Measurements from ENCODE around the gene INPP5B. TPM values are rescaled to one million over a fixed set of nuclear protein-coding genes. Genes with fewer than 3 reads are reported as not detected.

INPP5B gene
- total RNA-seq, 1 experiment from 2014 or later: 12.1 TPM

- H3K9me3 ChIP-seq (ENCODE audit: low read length): no peaks in the 10 kb centered on the region
- no peak overlapping the region for H3K4me2 ChIP-seq (ENCODE audit: low read length)
- ChIA-PET POLR2A (ENCODE audit: unreplicated experiment) (interaction anchor here (0.6 kb wide), 1 partner anchor 114 kb away, joined by 3 read pairs; no protein-coding TSS in a partner anchor), CTCF (no interaction called here)
- no peak overlapping the region for H3K9ac ChIP-seq (ENCODE audit: low read length)
- H3K9me2 ChIP-seq (replicated peaks; ENCODE audit: low read length): no peaks in the 10 kb centered on the region
- no peak overlapping the region for H2AFZ ChIP-seq (ENCODE audit: low read length)
- no peak overlapping the region for H3K4me3 ChIP-seq (ENCODE audit: low read length)
- H3F3A ChIP-seq (ENCODE audit: low read length, unreplicated experiment): no peaks in the 10 kb centered on the region
- intact Hi-C loops (cut with micrococcal nuclease): no loop called here
- ATAC-seq (no peak; the same call in 1 of the 2 replicates), DNase-seq (no peak)
- H3K27me3 ChIP-seq (ENCODE audit: low read length): no peaks in the 10 kb centered on the region
- peaks cover 23% of the 10 kb centered on the region for H3K36me3 ChIP-seq (ENCODE audit: low read depth, low read length)
- H3K79me2 ChIP-seq (ENCODE audit: low read length): no peaks in the 10 kb centered on the region
- H4K20me1 ChIP-seq (ENCODE audit: low read length): no peaks in the 10 kb centered on the region
- no peak for TF ChIP-seq EZH2phosphoT487 (IDR thresholded peaks at IDR 0.05; ENCODE audit: borderline replicate concordance, low read length)
- no peak for TF ChIP-seq EZH2 (IDR thresholded peaks at IDR 0.05; ENCODE audit: low read length, unreplicated experiment)
- TF ChIP-seq, protein P1, sequence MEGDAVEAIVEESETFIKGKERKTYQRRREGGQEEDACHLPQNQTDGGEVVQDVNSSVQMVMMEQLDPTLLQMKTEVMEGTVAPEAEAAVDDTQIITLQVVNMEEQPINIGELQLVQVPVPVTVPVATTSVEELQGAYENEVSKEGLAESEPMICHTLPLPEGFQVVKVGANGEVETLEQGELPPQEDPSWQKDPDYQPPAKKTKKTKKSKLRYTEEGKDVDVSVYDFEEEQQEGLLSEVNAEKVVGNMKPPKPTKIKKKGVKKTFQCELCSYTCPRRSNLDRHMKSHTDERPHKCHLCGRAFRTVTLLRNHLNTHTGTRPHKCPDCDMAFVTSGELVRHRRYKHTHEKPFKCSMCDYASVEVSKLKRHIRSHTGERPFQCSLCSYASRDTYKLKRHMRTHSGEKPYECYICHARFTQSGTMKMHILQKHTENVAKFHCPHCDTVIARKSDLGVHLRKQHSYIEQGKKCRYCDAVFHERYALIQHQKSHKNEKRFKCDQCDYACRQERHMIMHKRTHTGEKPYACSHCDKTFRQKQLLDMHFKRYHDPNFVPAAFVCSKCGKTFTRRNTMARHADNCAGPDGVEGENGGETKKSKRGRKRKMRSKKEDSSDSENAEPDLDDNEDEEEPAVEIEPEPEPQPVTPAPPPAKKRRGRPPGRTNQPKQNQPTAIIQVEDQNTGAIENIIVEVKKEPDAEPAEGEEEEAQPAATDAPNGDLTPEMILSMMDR (conservative IDR thresholded peaks at IDR 0.05; ENCODE audit: low read depth, low read length): no peak
- no peaks in the 10 kb centered on the region for H3K4me1 ChIP-seq (ENCODE audit: insufficient read depth, low read length)
- H3K27ac ChIP-seq (ENCODE audit: low read length): no peak overlapping the region
- BruUV-seq (replicated peaks): no TSS peak
Measured at GRCh38 chr1:37817481-37817880, 129.4 kb downstream of the INPP5B start.

- H3F3A ChIP-seq (ENCODE audit: low read length, unreplicated experiment): no peaks in the 10 kb centered on the region
- H3K4me2 ChIP-seq (ENCODE audit: low read length): no peak overlapping the region
- H3K36me3 ChIP-seq (ENCODE audit: low read depth, low read length): peaks cover 4% of the 10 kb centered on the region; the same call in 1 of the 2 replicates
- ATAC-seq: no peak
- no peak overlapping the region for H2AFZ ChIP-seq (ENCODE audit: low read length)
- TF ChIP-seq EZH2 (IDR thresholded peaks at IDR 0.05; ENCODE audit: low read length, unreplicated experiment) (no peak), EZH2phosphoT487 (IDR thresholded peaks at IDR 0.05; ENCODE audit: borderline replicate concordance, low read length) (no peak)
- TF ChIP-seq, protein P1 (conservative IDR thresholded peaks at IDR 0.05; ENCODE audit: low read depth, low read length): no peak
- no peaks in the 10 kb centered on the region for H4K20me1 ChIP-seq (ENCODE audit: low read length)
- H3K9ac ChIP-seq (ENCODE audit: low read length): no peak overlapping the region
- no peak overlapping the region for H3K27ac ChIP-seq (ENCODE audit: low read length)
- no TSS peak for BruUV-seq (replicated peaks)
- no peak for DNase-seq
- no peak overlapping the region for H3K4me3 ChIP-seq (ENCODE audit: low read length)
- no peaks in the 10 kb centered on the region for H3K27me3 ChIP-seq (ENCODE audit: low read length)
- ChIA-PET CTCF (interaction anchor here (0.7 kb wide), 1 partner anchor 46 kb away, joined by 13 read pairs; no protein-coding TSS in a partner anchor), POLR2A (ENCODE audit: unreplicated experiment) (no interaction called here)
- H3K4me1 ChIP-seq (ENCODE audit: insufficient read depth, low read length): peaks cover 16% of the 10 kb centered on the region
- intact Hi-C loops (cut with micrococcal nuclease): no loop called here
- peaks cover 7% of the 10 kb centered on the region; the same call in 1 of the 2 replicates for H3K79me2 ChIP-seq (ENCODE audit: low read length)
- H3K9me3 ChIP-seq (ENCODE audit: low read length): no peaks in the 10 kb centered on the region
- H3K9me2 ChIP-seq (replicated peaks; ENCODE audit: low read length): no peaks in the 10 kb centered on the region
Measured at GRCh38 chr1:37814252-37814651, 132.6 kb downstream of the INPP5B start.

DNA sequence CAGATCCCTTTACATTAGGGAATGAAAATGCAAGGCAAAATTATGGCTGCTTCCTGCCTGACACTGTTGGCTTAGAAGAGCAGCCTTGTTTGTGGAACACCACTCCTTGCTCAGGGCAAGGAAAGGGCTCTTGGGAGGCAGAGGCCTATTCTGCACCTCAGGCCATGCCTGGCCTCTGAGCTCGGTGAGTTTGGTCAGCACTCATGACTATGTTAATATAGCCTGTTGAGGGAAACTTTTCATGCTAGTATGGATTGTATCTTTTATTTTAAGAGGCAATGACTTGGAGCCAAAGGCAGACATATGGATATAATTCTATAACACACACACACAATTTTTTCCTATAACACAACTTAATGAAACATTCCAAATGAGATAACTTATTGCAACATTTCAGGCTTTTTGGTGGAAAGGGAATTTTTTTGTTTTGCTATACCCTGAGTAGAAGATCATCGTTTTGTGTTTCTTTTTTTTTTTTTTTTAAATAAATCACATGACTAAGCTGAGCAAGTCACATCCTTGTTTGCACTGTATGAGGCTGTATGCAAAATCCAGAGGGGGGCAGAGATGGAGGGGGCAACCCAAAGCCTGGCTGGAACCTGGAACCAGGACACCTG, 133.2 kb downstream of the INPP5B start:
- Histone ChIP-seq H4K20me1 (ENCODE audit: low read length) (no peaks in the 10 kb centered on the region), H3K9me3 (ENCODE audit: low read length) (no peaks in the 10 kb centered on the region), H3K4me1 (ENCODE audit: insufficient read depth, low read length) (peaks cover 21% of the 10 kb centered on the region), H3K9ac (ENCODE audit: low read length) (no peak overlapping the region), H3K4me3 (ENCODE audit: low read length) (no peak overlapping the region), H3K4me2 (ENCODE audit: low read length) (no peak overlapping the region), H3K27ac (ENCODE audit: low read length) (no peak overlapping the region), H2AFZ (ENCODE audit: low read length) (no peak overlapping the region), H3K9me2 (replicated peaks; ENCODE audit: low read length) (no peaks in the 10 kb centered on the region), H3K27me3 (ENCODE audit: low read length) (no peaks in the 10 kb centered on the region), H3K36me3 (ENCODE audit: low read depth, low read length) (peaks cover 4% of the 10 kb centered on the region; the same call in 1 of the 2 replicates), H3F3A (ENCODE audit: low read length, unreplicated experiment) (no peaks in the 10 kb centered on the region), H3K79me2 (ENCODE audit: low read length) (peaks cover 12% of the 10 kb centered on the region; the same call in 1 of the 2 replicates)
- BruUV-seq (replicated peaks): no TSS peak
- ATAC-seq (no peak), DNase-seq (no peak)
- CTCF ChIA-PET: interaction anchor here (0.7 kb wide), 1 partner anchor 46 kb away, joined by 13 read pairs; no protein-coding TSS in a partner anchor
- TF ChIP-seq EZH2phosphoT487 (IDR thresholded peaks at IDR 0.05; ENCODE audit: borderline replicate concordance, low read length): no peak
- TF ChIP-seq EZH2 (IDR thresholded peaks at IDR 0.05; ENCODE audit: low read length, unreplicated experiment): no peak
- TF ChIP-seq, protein P1 (conservative IDR thresholded peaks at IDR 0.05; ENCODE audit: low read depth, low read length): no peak
- POLR2A ChIA-PET (ENCODE audit: unreplicated experiment): no interaction called here
- intact Hi-C loops (cut with micrococcal nuclease): no loop called here

All from PC-3 (cell line).